HG02981 (cell line): ENCODE measurements around the gene CASKIN2.

Experiments
- ATAC-seq: cut with Tn5 transposase; IDR thresholded peaks from one replicate; pipeline ENCODE4 v1.9.1; 2021; ENCODE audit warnings: mild to moderate bottlenecking, moderate library complexity; ENCODE audit not compliant: unreplicated experiment

The CASKIN2 gene

DNA sequence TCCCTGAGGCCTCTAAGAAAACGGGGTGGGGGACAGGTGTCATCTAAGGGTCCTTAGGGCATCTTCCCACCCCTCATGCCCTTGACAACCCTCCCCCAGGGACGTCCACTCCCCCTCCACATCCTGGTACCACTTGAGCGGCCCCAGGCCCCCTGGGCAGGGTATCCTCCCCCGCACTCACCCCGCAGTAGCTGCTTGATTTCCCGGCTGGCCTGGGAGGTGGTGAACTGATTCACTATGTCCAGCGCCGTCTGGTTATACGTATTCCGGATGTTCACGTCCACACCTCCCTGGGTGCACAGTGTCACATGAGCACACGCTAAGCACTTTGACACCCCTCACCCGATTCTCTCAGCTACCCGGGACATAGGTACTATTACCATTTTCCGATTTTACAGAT, 9.7 kb downstream of the CASKIN2 start:
- no peak for ATAC-seq

DNA sequence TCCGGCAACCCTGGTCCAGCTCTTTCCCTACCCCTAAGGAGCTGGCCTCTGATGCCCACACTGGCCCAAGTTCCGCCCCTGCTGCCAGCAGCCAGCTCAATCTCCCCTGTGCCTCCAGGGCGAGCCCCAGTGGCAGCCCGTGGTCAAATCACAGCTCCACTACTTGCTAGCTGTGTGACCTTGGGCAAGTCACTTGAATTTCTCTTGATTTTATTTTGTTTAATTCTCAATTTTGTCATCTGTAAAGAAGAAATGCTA, 10.3 kb downstream of the CASKIN2 start:
- no peak for ATAC-seq

DNA sequence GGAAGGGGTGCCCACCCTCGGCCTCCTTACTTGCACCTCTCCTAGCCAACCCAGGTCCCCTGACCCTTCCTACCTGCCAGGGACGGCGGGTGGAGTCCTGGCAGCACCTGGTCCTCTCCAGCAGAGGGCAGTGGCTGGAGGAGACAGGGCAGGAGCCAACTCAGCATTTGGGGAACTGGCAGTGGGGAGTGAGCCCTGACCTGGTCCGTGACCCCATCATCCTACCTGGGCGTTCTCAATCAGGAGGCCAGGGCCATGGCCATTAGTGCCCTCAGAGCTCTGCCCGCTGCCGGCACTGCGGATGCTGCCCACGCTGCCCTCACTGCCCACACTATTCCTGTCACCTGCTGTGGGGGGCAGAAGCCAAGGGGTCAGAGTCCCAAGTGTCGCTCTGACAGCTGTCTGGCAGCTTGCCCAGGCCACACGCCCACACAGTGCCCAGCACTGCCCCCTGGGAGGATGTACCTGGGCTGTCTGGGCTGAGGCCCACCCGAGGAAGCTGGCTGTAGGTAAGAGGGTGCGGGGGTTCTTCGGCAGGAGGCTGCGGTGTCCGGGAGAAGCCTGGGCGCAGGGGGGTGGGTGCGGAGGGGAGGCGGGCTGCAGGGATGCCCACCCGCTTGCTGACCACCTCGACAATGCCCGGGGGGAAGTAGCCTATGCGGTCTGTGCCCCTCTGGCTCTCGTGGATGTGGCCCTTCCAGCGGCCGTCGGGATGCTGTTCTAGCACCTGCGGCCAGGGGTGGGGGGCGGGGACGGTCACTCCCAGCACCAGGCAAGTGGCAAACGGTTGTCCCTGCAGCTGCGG, 10.8 kb downstream of the CASKIN2 start:
- ATAC-seq: no peak

DNA sequence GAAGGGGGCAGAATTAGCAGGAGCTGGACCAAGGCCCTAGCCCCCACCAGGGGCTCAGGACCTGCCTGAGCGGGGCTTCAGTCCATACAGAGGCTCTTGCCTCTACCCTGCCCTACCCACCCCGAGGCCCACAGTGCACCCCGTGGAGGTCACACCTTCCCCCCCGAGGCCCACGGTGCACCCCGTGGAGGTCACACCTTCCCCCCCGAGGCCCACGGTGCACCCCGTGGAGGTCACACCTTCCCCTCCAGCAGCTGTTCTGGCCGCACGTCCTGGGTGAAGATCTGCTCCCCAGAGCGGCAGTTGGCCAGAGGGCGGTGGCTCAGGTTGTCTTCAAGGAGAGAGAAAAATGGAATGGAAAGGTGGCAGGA, 11.4 kb downstream of the CASKIN2 start:
- no peak for ATAC-seq

DNA sequence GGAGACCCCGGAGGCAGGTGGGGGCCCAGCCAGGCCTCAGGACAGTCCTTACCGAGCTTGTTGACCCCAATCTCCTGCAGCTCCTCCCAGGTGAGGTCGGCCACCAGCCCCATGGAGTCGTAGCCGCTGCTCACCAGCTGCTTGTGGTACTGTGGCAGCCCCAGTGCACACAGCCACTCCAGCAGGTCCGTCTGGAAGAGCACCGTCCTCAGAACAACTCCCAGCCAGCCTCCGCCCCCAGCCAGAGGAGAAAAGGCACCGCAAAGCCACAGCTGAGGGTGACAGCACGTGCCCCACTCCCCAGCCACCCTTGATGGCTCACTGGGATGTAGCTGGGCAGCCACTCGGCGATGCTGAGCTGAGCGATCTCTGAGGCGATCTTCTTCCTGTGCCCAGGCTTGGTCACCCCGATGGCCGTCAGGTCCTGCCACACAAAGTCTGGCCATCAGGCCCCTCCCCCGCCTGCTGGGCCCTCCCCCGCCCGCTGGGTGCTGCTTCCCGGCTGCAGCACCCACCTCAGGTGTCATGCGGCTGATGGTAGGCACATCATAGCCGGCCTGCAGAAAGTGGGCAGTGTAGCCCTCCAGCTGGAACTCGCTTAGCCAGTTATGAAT, 11.9 kb downstream of the CASKIN2 start:
- ATAC-seq: no peak

DNA sequence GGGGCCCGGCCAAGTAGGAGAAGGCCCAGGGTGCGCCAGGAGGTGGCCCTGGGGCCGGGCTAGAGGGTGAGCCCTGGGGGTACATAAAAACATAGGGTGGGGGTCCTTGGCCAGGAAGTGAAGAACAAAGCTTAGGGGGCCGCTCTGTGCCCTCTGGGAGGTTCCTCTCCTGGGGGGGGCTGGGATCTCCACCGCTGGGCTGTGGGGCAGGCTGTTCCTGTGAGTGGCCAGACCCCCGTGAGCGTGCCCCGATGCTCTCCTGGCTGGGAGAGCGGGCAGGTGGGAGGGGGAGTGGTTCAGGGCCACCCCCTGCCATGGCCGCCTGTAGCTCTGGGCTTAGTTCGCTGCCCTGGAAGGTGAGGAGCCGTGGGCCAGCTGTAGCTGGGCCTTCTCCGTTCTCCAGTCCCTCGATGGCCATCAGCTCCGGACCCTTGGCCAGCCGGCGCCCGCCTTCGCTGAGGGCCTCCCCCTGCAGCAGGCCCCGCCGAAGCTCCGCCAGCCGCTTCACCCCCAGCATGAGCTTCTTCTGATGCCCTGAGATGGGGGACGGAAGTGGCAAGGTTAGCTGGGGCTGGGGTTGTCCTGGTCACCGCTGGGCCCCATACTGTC, 12.5 kb downstream of the CASKIN2 start:
- no peak for ATAC-seq

DNA sequence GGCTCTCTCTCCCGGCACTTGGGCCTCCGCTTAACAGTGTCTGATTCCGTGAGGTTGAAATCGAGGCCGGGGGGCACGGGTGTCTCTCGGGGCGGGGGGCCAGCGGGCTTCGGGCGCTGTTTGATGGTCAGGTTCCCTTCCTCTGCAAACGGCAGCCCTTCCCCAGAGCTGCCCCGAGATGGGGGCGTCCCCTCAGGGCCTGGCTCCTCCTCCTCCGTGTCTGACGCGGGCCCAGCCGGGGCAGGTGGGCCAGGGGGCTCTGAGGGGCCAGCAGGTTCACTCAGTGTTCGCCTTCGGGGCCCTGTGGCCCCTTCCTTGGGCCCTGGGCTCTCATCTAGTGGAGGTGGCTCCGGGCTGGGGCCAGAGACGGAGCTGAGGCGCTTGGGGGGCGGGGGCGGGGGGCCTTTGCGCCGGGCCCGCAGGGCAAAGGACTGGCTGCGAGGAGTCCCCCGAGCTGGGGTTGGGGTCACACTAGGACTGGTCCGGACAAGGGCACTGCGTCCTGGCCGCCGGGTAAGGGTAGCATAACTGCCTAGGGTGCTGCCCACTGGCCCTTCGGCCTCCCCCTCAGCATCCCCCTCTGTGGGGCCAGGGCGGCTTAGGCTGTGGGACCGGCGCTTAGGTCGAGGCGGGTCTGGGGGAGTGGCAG, 13.1 kb downstream of the CASKIN2 start:
- ATAC-seq: no peak

DNA sequence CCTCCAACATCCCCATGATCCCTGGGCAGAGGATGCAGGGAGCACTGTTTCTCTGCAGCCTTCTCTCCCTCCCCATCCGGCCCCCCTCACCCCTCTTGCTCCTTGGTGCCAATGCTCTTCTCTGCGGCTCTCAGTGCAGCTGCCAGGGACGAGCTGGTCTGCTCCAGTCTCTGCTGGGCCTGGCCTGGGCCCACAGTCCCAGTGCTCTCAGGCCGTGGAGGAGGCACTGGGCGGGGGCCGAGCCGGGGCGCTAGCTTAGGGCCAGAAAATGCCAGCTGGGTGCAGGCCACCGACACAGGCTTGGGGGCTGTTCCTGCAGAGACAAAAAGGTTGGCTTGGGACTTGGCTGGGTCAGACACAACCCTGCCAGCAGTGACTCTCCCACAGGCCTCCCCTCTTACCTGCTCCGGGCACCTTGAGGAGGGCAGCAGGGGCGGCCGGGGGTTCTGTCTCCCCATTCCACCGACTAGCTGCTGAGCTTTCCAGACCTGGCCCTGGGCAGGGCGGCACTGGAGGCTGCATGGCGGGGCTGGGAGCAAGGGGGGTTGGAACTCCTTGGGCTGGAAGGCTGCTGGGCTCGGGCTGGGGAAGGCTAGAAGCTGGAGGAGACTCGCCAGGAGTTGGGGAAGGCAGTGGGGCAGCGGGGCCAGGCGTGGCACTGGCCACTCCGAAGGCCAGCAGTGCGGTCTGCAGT, 13.8 kb downstream of the CASKIN2 start:
- ATAC-seq: no peak

DNA sequence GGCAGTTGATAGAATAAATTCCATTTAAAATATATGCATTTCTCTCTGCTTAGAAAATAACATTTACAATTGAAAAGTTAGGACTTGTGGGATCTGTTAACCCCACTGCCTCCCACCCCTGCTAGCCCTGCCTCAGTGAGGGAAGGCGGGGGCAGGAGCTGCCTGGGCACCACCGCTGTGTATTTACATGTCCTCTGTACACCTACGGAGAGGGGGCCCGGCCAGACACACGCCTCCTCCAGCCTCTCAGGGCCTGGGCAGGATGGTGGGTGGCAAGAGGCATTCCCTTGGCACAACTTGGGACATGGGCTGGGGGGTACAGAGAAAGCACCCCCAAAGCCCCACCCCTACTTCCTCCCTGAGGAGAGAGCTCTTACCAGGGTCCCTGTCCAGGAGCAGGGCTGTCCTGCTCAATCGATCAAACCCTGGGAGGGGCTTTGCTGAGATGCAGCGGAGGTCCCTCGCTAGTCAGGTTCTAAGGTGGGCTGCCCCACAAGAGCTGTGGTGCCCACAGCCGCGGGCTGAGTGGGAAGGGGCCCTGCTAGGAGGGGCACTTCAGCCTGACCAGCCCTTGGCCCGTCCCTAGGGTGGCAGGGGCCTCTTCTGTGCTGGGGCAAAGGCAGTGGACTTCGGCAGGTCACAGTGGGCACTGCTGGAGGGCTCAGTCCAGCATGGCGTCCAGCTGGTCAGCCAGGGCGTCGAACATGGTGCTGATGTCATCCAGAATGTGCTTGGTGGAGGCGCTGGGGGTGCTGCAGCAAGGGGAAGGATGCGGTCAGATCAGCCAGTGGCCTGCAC, 14.7 kb downstream of the CASKIN2 start:
- ATAC-seq: no peak

DNA sequence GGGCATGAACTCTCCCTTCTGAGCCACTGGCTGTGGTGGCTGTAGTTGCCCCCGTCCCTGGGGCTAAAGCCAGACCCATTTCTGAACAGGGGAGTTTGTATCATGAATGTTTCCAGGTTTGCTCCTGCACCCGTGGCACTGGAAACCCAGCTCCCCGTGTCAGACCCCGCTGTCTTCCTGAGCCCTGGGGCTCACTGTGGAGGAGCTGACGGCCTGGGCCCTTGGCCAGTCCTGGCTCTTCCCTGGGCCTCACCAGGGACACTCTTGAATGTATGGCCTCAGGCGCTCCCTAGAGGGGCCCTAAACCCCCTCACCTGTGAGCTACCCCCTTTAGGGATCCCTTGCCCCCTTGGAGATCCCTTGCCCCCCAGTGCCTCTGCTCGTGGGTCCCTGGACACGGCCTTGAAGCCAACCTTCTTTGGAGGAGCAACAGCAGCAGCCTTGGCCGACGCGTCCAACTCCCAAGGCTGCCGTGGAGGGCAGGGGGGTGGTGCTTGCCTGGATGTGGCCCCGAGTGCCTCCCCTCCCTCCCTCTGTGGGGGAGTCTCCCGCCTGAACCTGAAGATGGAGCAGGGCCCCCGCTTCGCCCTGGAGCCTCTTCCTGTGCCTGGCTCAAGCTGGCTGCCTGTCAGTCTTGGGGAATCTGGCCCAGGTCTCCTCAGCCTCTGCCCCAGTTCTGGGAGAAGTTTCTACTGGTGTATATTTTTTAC, 15.9 kb downstream of the CASKIN2 start:
- no peak for ATAC-seq

DNA sequence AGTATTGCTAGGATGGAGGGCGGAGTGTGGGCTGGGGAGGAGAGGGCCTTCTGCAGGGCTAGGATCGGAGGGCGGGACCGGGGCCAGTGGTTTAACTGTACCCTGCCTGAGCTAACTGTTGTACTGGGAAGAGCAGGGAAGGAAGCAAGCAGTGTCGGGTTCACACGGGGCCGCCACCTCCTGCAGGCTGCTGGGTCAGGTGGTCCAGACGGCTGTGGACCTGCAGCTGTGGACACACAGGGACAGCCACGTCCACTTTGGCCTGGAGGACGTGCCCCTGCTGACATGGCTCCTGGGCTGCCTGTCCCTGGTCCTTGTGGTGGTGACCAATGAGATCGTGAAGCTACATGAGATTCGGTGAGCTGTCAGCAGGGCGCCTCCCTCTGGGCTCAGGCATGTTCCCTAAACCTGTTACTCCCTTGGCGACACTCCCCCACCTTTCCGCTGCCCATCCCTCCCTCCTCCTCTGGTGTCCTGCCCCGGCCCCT, 16.6 kb downstream of the CASKIN2 start:
- ATAC-seq: no peak

DNA sequence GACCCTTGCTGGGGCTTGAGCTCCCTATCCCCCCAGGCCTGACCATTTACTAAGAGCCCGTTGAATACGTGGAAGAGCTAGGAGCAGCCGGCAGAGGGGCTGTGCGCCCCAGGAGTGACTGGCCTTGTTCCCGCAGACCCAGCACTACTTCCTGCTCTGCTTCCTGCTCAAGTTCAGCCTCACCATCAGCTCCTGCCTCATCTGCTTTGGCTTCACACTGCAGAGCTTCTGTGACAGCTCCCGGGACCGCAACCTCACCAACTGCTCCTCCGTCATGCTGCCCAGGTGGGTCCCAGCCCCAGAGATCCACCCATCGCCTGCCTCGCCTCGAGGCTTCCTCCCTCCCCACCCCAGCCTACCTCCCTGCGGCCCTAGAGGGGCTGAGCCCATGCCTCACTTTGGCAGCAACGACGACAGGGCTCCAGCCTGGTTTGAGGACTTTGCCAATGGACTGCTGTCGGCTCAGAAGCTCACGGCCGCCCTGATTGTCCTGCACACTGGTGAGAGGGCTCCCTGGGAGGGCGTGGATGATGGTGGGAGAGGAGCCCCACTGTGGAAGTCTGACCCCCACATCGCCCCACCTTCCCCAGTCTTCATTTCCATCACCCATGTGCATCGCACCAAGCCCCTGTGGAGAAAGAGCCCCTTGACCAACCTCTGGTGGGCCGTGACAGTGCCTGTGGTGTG, 17.2 kb downstream of the CASKIN2 start:
- no peak for ATAC-seq

DNA sequence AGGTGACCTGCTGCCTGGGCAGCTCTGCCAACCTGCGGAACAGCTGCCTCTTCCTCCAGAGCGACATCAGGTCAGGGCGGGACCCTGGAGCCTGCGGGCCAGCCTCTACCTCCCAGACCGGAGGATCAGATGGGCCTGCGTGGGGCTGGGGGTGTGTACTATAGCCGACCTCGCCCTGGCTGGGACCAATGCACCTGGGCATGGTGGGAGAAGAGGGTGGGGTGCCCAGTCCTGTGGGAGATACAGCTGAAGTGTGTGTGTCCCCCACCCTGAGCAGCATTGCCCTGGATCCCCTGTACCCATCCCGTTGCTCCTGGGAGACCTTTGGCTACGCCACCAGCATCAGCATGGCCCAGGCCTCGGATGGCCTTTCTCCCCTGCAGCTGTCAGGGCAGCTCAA, 19.3 kb downstream of the CASKIN2 start:
- ATAC-seq: no peak

DNA sequence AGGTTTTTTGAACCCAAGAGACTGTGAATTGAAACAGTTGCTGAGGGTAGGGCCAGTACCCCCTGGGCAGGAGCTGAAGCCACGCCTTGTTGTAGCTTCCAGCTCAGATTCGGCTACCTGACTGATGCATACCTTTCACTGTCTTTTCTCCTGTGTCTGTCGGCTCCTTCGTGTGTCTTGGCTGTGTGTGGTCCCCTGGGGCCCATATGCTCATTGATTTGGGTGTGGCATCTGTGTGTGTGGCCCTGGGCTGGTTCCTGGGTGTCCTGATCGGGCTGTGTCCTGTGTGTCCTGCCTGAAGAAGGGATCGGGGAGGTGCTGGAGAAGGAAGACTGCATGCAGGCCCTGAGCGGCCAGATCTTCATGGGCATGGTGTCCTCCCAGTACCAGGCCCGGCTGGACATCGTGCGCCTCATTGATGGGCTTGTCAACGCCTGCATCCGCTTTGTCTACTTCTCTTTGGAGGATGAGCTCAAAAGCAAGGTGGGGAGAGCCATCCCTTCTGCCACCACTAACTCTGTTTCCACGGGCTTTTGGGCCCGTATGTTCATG, 20.9 kb downstream of the CASKIN2 start:
- no peak for ATAC-seq

DNA sequence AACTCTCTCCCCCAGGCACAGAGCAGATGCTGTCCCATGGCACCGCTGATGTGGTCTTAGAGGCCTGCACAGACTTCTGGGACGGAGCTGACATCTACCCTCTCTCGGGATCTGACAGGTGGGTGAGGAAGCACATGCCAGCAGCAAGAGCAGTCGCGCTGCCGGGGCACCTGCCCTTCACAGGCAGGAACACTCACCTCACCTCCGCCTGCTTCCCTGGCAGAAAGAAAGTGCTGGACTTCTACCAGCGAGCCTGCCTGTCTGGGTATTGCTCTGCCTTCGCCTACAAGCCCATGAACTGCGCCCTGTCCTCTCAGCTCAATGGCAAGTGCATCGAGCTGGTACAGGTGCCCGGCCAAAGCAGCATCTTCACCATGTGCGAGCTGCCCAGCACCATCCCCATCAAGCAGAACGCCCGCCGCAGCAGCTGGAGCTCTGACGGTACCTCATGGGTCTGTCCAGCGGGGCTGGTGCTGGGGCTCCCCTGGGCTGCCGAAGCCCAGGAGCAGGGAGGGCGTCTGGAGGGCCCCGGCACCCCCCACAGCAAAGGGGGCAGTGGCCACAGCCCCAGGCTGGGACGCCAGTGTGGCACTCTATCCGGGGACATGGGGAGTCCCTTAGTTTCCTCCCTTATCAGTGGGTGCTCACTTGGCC, 21.7 kb downstream of the CASKIN2 start:
- ATAC-seq: no peak

DNA sequence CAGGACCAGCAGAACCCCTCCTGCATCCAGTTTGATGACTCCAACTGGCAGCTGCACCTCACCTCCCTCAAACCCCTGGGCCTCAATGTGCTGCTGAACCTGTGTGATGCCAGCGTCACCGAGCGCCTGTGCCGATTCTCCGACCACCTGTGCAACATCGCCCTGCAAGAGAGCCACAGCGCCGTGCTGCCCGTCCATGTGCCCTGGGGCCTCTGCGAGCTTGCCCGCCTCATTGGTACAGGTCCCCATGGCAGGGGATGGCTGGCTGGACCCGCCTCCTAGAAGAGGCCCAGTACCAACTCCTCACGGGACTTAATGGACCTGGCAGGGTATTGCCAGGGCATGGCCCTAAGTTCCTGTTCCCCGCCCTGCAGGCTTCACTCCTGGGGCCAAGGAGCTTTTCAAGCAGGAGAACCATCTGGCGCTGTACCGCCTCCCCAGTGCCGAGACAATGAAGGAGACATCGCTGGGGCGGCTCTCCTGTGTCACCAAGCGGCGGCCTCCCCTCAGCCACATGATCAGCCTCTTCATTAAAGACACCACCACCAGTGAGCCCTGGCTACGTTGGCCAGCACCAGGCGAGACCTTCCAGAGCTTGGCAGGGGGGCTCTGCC, 22.7 kb downstream of the CASKIN2 start:
- no peak for ATAC-seq

DNA sequence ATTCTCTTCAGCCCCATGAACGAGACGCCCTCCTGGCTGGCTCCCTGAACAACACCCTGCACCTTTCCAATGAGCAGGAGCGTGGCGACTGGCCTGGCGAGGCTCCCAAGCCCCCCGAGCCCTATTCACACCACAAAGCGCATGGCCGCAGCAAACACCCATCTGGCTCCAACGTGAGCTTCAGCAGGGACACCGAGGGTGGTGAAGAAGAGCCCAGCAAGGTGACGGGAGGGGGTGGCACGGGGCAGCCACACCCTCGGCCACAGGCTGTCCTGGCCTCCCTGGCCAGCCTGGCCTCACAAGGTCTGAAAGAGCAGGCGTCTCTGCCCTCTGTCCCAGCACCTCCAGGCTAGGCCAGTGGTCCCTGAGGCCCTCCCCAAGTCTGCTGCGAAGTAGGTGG, 23.7 kb downstream of the CASKIN2 start:
- no peak for ATAC-seq
